G401 (cell line): ENCODE data around the gene SPEG. TPM values are rescaled to one million over a fixed set of nuclear protein-coding genes. Genes with fewer than 3 reads are reported as not detected.

Experiments used
- DNase-seq: peaks from one replicate; pipeline ENCODE4 v3.0.0-alpha.2; 2015; ENCODE audit warnings: low spot score
- in situ Hi-C: cut with HindIII; loops from 2 replicates; pipeline ENCODE4 v1.10.0; 2016; ENCODE audit warnings: low sequenced_read_pairs, mixed read lengths
- total RNA-seq: library from RNA; depleted of rRNA; stranded (reverse); fragments of >200 nt; shearing (Covaris generic); gene quantifications from 2 replicates; pipeline ENCODE4 v1.2.3, GENCODE V29; 2014

SPEG gene
- total RNA-seq, 1 experiment from 2014 or later, result 11.1 TPM

DNA sequence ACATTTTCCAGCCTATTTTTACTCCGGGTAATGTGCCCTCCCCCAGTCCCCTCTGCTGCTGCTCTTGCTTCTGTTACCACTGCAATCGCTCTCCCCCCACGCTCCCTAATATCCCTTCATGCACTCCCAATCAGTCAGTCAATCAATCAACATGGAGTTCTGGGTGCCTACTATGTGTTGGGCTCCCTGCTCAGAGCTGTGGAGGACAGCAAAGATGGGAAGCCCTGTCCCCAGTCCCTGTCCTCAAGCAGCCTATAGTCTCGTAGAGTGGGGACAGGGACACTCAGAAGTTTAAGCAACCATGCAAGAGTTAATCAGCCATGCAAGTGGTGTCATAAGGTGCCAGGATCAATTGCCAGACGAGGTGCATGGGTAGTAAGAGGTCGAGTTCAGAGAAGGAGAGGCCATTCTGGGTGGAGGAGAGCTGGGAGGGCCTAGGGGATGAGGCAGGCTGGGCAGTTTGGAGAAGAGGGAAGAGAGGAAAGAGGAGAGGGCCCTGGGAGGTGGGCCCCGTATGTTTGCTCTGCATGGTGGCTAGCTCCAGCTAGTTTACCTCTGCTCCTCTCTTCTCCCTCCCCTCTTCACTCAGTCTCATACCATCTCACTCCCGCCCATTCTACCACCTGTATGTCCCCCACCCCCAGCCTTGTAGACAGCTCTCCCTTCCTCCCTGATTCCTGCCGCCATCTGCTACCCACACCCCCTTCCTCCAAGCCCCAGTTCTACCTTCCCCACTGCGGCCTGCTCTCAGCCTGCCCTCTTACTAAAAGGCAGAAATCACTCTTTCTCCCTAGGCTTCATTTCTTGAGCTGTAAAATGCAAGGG is 83.5 kb downstream of the SPEG start:
- no peak for DNase-seq
- in situ Hi-C loops, result no loop called here

GRCh38 chr2:219519526-219519916 is 84.9 kb downstream of the SPEG start:
- in situ Hi-C loops, result no loop called here
- no peak for DNase-seq

DNA sequence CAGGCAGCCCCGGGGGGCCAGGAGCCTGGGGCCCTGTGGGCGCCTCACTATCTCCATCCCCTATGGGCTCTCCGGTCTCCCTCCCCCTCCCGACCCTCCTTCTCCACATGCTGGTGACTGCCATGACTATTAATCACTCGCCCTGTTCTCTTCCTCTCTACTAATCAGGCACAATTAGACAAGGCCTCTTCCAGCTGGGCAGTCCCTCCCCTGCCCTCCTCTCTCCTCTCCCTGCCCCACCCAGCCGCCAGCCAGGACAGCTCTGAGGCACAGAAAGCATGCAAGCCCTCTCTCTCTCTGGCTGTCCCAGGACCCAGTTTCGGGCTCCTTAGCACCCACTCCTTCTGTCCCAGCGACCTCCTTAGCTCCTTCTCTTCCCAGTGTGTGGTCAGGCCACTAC is 85.4 kb downstream of the SPEG start:
- no peak for DNase-seq
- in situ Hi-C loops, result no loop called here

DNA sequence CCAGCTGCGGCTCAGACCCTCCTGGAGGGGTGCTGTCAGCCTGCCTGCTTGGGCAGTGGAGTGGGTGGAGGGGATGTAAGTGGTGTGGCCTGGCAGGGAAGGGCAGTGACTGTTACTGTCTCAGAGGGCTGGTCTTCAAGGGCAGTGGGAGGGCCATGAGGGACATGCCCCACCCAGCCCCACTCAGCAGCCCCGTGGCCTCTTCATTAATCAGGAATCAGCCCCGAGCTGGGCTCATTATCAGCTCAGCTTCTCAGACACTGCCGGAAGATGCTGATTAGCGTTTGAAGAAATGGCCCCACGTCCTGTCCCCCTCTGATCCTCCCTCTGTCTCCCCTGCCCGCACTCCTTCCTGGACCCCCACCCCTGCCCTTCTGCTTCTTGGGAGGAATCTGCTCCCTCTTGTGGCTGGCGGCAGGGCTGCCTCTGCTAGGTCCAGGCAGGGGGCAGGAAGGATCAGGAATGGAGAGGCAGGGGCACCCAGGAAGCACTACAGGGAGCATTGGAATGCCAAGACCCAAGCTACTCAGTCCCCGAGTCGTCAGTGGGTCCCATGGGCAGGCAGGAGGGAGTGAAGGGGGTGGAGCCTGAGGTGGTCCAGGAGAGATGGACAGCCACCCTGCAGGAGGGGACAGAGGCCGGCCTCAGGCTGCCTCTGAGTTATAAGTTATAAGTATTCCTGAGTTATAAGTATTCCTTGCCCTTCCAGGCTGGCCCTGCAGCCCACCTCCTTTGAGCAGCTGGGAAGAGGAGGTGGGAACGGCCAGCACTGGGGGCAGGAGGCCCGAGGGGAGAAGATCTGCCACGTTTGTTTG is 86.6 kb downstream of the SPEG start:
- DNase-seq, result peak; percentile 58
- in situ Hi-C loops, result no loop called here

DNA sequence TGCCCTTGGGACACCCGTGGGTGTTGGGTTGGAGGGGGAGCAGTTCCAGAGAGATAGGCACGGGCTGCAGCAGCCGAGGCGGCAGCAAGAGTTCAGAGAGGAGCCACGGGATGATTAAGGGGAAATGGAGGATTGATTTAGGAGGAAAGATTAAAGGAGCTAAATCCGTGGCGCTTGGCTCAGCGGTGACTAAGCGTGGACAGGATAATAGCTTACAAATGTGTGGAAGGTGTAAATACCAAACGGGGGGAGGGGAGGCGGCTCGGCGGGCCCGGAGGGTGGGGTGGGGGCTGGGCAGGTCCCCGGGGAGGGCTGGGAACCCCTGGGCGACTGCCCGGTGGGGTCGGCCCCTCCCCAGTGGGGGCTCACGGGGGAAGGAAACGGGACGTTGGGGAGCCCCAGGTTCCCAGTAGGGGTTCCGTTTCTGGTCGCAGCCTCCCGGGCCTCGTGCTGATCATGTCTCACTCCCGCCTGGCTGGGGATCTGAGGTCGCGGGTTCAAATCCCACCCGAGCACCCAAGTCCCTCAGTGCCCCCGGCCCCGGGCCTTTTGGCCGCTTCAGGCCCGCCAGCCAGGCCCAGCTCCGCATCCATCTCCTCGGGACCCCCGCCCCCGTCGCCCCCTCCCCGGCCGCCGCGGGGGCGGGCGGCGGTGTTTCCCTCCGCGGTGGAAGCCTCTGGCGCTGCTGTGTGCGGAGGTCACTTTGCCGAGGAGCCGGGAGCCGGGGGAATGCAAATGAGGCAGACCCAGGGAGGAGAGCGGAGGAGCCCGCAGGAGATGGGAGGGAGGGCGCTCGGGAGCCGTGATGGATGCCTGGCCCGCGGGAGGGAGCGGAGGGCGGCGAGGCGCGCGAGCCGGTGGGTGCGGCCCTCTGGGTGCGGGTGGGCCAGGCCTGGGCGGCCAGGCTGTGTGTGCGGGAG is 87.7 kb downstream of the SPEG start:
- in situ Hi-C loops, result no loop called here
- DNase-seq, result no peak

DNA sequence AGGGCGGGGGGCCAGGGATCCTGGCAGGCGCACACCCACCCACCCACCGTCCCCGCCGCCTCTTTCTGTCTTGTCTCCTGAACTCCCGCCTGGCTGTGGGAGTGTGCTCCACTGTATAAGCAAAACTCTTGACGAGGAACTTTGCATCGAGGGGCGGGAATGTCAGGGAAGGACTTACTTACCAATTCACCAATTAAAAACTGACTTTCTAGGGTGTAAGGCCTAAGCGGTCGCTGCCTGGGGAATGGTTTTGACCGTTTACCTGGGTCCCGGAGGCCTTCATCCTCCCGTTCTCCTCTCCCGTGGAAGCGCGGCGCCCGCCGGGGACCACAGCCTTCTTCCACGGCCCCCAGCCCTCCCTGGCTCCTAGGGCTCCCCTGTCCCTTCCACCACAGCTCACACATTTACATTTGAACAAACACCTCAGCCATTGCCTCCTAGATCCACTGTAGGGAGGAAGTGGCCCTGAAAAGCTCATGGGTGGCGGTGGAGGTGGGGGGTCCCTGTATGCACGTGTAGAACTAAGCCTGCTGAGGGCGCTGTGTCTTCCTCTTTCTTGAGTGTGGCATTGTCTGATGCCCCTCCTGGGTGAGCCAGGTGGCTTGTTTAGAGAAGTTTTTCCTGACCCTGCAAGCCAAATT is 88.5 kb downstream of the SPEG start:
- DNase-seq, result no peak
- in situ Hi-C loops, result no loop called here

DNA sequence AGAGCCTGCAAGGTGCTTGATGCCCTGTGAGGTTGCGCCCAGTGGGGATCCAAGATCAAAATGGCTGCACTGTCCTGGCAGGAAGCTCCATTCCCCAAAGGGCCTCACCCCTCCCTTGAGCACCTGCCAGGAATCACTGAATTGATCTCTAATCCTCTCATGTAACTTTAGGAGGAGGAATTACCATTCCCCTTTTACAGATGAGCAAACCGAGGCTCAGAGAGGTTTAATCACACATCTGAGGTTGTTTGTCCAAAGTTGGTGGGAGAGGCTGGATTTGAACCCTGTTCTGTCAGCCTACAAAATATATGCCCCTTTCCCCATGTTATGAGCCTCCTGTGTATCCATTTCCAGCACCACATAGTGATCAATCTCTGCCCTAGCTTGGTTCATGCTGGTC is 90.2 kb downstream of the SPEG start:
- DNase-seq, result no peak
- in situ Hi-C loops, result no loop called here

GRCh38 chr2:219525533-219526232 is 91.0 kb downstream of the SPEG start:
- in situ Hi-C loops, result no loop called here
- DNase-seq, result no peak

DNA sequence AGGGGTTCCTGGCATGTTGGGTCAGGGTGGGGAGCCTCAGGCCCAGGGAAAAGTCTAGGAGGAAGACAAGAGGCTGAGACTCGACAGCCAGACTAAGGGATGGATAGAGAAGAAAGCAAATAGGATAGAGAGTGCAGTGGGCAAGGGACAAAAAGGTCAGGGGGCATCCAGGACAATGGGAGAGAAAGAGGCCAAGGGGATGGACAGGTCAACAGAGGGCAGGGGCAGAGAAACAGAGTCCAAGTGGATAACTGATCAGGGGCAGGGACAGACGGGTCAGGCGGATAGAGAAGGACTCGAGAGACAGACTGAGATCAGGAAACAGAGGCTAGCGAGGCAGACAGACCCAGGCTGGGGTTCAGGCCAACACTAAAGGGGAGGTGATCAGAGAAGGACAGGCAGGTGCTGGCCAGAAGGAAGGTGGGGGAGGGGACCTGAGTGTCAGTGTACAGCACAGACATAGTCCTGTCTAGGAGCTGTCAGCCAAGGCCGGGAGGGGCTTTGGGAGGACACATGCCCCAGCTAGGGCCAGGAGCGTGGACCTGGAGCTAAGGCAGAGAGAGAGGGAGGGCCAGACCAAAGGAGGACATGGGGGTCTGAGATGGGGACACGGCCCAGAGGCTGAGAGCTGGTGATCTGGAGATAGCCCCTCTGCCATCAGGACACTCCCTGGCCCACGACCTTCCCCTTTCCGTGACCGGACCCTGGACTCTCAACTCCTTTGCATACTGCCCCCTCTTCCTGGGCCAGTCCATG is 91.9 kb downstream of the SPEG start:
- in situ Hi-C loops, result no loop called here

GRCh38 chr2:219527076-219527394 is 92.4 kb downstream of the SPEG start:
- in situ Hi-C loops, result no loop called here

More for the DNA sequence above, 91.9 kb downstream of the SPEG start:
- no peak for DNase-seq

DNA sequence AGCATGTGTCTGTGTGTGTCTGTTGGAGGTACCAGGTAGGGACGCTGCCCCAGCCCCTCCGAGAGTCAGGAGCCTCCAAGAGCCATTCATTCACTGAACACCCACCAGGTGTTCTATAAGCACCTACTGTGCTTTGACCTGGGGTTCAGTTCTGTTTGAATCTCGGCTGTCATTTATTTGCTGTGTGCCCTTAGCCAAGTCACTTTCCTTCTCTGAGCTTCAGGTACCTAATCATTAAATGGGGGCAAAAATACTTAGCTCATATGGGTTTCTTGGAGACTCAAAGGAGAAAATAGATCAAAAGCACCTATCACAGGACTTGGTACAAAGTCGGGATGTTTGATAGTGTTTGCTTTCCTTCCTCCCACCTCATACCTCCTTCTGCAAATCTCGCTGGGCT is 92.8 kb downstream of the SPEG start:
- DNase-seq, result no peak
- in situ Hi-C loops, result no loop called here

More at GRCh38 chr2:219527076-219527394, 92.4 kb downstream of the SPEG start:
- peak; percentile 60 for DNase-seq

DNA sequence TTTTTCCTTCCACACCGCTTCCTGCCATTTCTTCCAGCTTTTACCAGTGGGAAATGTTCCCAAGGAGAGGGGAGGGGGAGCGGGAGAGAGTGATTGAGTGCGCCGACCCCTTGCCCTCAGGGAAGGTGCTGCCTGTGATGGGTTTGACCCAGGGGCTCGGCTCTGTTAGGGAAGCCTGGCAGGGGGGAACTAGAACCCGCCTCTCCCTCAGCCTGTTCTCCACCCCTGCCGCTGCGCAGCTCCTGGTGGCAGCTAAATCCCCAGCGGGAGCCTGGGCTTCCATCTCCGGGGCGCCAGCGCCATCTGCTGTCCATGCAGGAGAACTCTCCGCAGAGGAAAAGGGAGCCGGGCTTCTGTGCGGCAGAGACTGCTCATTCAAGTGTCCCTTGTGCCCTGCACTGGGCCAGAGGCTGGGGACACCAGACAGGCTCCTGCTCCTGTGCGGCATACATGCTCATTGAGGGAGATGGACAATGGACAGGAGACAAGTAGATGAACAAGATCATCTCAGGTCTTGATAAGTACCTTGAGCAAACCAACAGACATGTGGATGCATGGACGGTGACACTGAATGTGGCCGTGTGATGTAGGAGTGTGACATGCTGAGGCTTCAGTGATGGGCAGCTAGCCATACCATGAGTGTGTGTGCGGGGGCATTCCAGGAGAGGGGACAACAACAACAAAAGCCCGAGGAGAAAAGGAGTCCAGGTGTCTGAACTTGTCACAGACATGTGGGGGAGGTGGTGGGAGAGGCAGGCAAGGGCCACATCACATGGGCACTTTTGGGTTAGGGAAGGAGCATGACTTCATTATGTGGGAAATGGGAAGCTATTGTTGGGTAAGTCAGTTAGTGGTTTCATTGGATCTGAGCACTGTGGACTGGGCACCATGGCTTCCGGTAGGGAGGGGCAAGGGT is 95.7 kb downstream of the SPEG start:
- DNase-seq, result peak; percentile 92
- in situ Hi-C loops, result no loop called here

GRCh38 chr2:219531639-219532377 is 97.2 kb downstream of the SPEG start:
- in situ Hi-C loops, result no loop called here
- no peak for DNase-seq

DNA sequence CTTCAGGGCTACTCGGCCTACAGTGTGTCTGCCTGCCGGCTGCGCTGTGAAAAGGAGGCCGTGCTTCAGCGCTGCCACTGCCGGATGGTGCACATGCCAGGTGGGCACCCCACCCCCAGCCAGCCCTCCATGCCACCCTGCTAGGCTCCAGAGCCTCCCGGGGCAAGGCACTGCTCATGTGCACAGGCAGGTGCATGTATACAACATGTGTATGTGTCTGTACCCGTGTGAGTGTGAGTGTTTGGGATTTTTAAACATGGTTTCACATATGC is 97.7 kb downstream of the SPEG start:
- in situ Hi-C loops, result no loop called here
- no peak for DNase-seq

DNA sequence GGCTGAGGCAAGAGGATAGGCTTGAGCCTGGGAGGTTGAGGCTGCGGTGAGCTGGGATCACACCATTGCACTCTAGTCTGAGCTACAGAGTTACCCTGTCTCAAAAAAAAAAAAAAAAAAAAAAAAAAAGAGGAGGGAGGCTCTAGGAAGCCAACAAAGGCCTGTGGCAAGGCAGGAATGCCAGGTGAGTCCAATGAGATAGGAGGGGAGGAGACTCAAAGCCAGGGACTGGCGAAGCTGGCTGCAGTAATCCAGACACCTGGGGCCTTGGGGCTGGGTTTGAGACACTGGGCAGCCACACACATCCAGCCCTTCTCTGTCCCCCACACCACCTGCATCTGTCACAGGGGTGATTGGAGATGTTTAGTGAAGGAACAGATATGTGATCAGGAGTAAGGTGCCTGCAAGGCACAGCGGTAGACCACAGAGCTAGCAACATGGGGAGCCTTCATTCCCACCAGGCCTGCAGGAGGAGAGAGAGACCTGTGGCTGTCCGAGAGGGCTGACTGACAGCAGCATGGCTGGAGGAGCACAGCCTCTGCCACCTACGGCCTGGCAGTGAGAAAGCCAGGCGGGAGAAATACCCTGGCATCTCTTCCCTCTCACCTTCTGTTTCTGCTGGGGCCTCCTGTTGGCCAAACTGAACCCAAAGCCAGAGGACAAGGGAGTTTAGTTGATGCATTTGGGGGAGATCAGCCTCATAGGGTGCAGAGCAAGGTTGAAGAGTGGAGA is 99.5 kb downstream of the SPEG start:
- DNase-seq, result peak; percentile 71
- in situ Hi-C loops, result no loop called here

- no peak for DNase-seq
- in situ Hi-C loops, result no loop called here
Measured at GRCh38 chr2:219536425-219536824, 101.8 kb downstream of the SPEG start.
